ENCODE results near the gene C14orf180.

C14orf180 gene

GRCh38 chr14:104550340-104550860 is 29.2 kb upstream of the C14orf180 start:
- DNase-seq (ENCODE audit: low read depth in 3 of 3), result no peak

- no peak for DNase-seq (ENCODE audit: low read depth in 3 of 3)
These were observed 28.5 kb upstream of the C14orf180 start for GRCh38 chr14:104550861-104551728.

- DNase-seq (ENCODE audit: low read depth in 3 of 3), result no peak
These were observed 27.5 kb upstream of the C14orf180 start for GRCh38 chr14:104551851-104552737.

GRCh38 chr14:104552738-104553125 is 26.8 kb upstream of the C14orf180 start:
- DNase-seq (ENCODE audit: low read depth in 3 of 3), result no peak

- DNase-seq (ENCODE audit: low read depth in 3 of 3), result no peak
These were observed 26.1 kb upstream of the C14orf180 start for GRCh38 chr14:104553166-104554087.

GRCh38 chr14:104554088-104554607 is 25.4 kb upstream of the C14orf180 start:
- DNase-seq (ENCODE audit: low read depth in 3 of 3), result no peak

- no peak for DNase-seq (ENCODE audit: low read depth in 3 of 3)
These were observed 24.7 kb upstream of the C14orf180 start for GRCh38 chr14:104554608-104555429.

GRCh38 chr14:104555430-104556255 is 23.9 kb upstream of the C14orf180 start:
- DNase-seq (ENCODE audit: low read depth in 3 of 3), result no peak

GRCh38 chr14:104556256-104557021 is 23.1 kb upstream of the C14orf180 start:
- no peak for DNase-seq (ENCODE audit: low read depth in 3 of 3)

GRCh38 chr14:104557086-104557485 is 22.5 kb upstream of the C14orf180 start:
- DNase-seq (ENCODE audit: low read depth in 3 of 3), result no peak

GRCh38 chr14:104557766-104558165 is 21.8 kb upstream of the C14orf180 start:
- no peak for DNase-seq (ENCODE audit: low read depth in 3 of 3)

- DNase-seq (ENCODE audit: low read depth in 3 of 3), result no peak
These were observed 21.1 kb upstream of the C14orf180 start for GRCh38 chr14:104558231-104559027.

- no peak for DNase-seq (ENCODE audit: low read depth in 3 of 3)
These were observed 20.3 kb upstream of the C14orf180 start for GRCh38 chr14:104559028-104559803.

- DNase-seq (ENCODE audit: low read depth in 3 of 3), result no peak
These were observed 19.6 kb upstream of the C14orf180 start for GRCh38 chr14:104559804-104560585.

GRCh38 chr14:104560586-104560945 is 19.0 kb upstream of the C14orf180 start:
- no peak for DNase-seq (ENCODE audit: low read depth in 3 of 3)

GRCh38 chr14:104561124-104561557 is 18.4 kb upstream of the C14orf180 start:
- no peak for DNase-seq (ENCODE audit: low read depth in 3 of 3)
